H1 (cell line): Measurements from ENCODE around the gene RNASEH2A. TPM values are rescaled to one million over a fixed set of nuclear protein-coding genes. Genes with fewer than 3 reads are reported as not detected.
"Not testable (repeated sequence)": the region's sequence is repeated elsewhere in the genome, so short reads cannot be mapped to it uniquely, and the experiment has no call there.

Source experiments
- CTCF ChIA-PET: fragments of 300-600 bp; sonication (Branson Sonifier 250); formaldehyde crosslinking; loops from one replicate; lab custom pipeline; 2021; ENCODE audit not compliant: partially characterized antibody; lab: Charles Lee
- POLR2A ChIA-PET: fragments of 300-600 bp; sonication (Branson Sonifier 250); formaldehyde crosslinking; loops from one replicate; lab custom pipeline; 2021; ENCODE audit warnings: inconsistent platforms; ENCODE audit not compliant: partially characterized antibody; lab: Charles Lee
- DNase-seq, 2 experiments: peaks; one replicate each; pipeline versions ENCODE4 v3.0.0 to v3.0.0-alpha.2; 2010 to 2022; ENCODE audit warnings: low spot score in 2 of 2, low read depth in 1 of 2, mixed read lengths in 1 of 2
- FAIRE-seq: peaks from 2 replicates; lab custom pipeline; 2011; peaks lifted over from hg19 to GRCh38; lab: Jason Lieb, UNC
- H2AFZ ChIP-seq: 2 replicates; pipeline ENCODE4 v1.8.1; 2012; ENCODE audit warnings: low read length, inconsistent platforms
- H2AK5ac ChIP-seq: 2 replicates; pipeline ENCODE4 v1.6.1; 2013; ENCODE audit warnings: low read depth, low read length
- H2BK120ac ChIP-seq: replicated peaks from 2 replicates; pipeline ENCODE3; 2013; ENCODE audit warnings: low read depth, low read length, inconsistent platforms
- H2BK12ac ChIP-seq: 2 replicates; pipeline ENCODE4 v1.6.1; 2013; ENCODE audit warnings: low read depth, low read length
- H2BK15ac ChIP-seq: 2 replicates; pipeline ENCODE4 v1.6.1; 2013; ENCODE audit warnings: low read length
- H2BK20ac ChIP-seq: 2 replicates; pipeline ENCODE4 v1.6.1; 2013; ENCODE audit warnings: low read length
- H2BK5ac ChIP-seq: 2 replicates; pipeline ENCODE4 v1.6.1; 2013; ENCODE audit warnings: low read depth, low read length
- H3K14ac ChIP-seq: 2 replicates; pipeline ENCODE4 v1.6.1; 2013; ENCODE audit warnings: inconsistent platforms; ENCODE audit not compliant: insufficient read length
- H3K18ac ChIP-seq: 2 replicates; pipeline ENCODE4 v1.6.1; 2013; ENCODE audit warnings: low read length; ENCODE audit errors: extremely low read depth
- H3K23ac ChIP-seq: 2 replicates; pipeline ENCODE4 v1.6.1; 2013; ENCODE audit warnings: inconsistent platforms; ENCODE audit not compliant: insufficient read length
- H3K23me2 ChIP-seq: 2 replicates; pipeline ENCODE4 v1.6.1; 2013; ENCODE audit warnings: low read depth, low read length
- H3K27ac ChIP-seq: 2 replicates; pipeline ENCODE4 v1.6.1; 2011; ENCODE audit warnings: low read depth, low read length, inconsistent platforms
- H3K27me3 ChIP-seq, 4 experiments: replicated peaks in 1 of 4; 1 replicate in 1 of 4; 2 replicates in 3 of 4; pipeline versions ENCODE4 v1.6.1 to v1.8.1; 2011 to 2013; ENCODE audit warnings: low read length in 3 of 4, mild to moderate bottlenecking in 3 of 4, inconsistent platforms in 2 of 4, mixed read lengths in 2 of 4, moderate library complexity in 1 of 4; ENCODE audit not compliant: control insufficient read depth in 3 of 4, insufficient read depth in 3 of 4; ENCODE audit errors: extremely low read depth in 1 of 4
- H3K36me3 ChIP-seq, 4 experiments: 2 replicates each; pipeline versions ENCODE4 v1.6.1 to v1.8.1; 2011 to 2013; ENCODE audit warnings: mild to moderate bottlenecking in 4 of 4, low read length in 3 of 4, moderate library complexity in 2 of 4, control low read depth in 1 of 4, inconsistent platforms in 1 of 4; ENCODE audit not compliant: insufficient read depth in 4 of 4, control insufficient read depth in 2 of 4
- H3K4ac ChIP-seq: replicated peaks from 2 replicates; pipeline ENCODE3; 2013; ENCODE audit warnings: low read length, low read depth, mixed read lengths, inconsistent platforms; ENCODE audit not compliant: insufficient read length
- H3K4me1 ChIP-seq, 4 experiments: replicated peaks in 1 of 4; 1 replicate in 1 of 4; 2 replicates in 3 of 4; pipeline versions ENCODE4 v1.6.1 to v1.8.1; 2011 to 2013; ENCODE audit warnings: low read length in 3 of 4, inconsistent platforms in 2 of 4, mixed read lengths in 1 of 4; ENCODE audit not compliant: insufficient read depth in 4 of 4, control insufficient read depth in 3 of 4
- H3K4me2 ChIP-seq, 2 experiments: 2 replicates each; pipeline versions ENCODE4 v1.6.1 to v1.8.1; 2011 to 2013; ENCODE audit warnings: low read depth in 2 of 2, low read length in 2 of 2, control low read depth in 1 of 2, inconsistent platforms in 1 of 2, mild to moderate bottlenecking in 1 of 2; ENCODE audit not compliant: insufficient read depth in 1 of 2
- H3K4me3 ChIP-seq, 4 experiments: fragments of 200-600, 300-600 bp in 1 of 4; sonication (generic), shearing (Covaris generic), sonication (Bioruptor Twin) in 1 of 4; 2 replicates each; pipeline versions ENCODE4 v1.5.1 to v1.8.1; 2011 to 2016; ENCODE audit warnings: low read length in 4 of 4, low read depth in 3 of 4, control low read depth in 2 of 4, inconsistent platforms in 2 of 4, mild to moderate bottlenecking in 2 of 4, mixed read lengths in 1 of 4, moderate library complexity in 1 of 4; ENCODE audit not compliant: insufficient read depth in 2 of 4; ENCODE audit errors: extremely low read depth in 1 of 4
- H3K56ac ChIP-seq: replicated peaks from 2 replicates; pipeline ENCODE3; 2013; ENCODE audit warnings: low read depth, mild to moderate bottlenecking, mixed read lengths, low read length, inconsistent platforms; ENCODE audit not compliant: insufficient read length
- H3K79me1 ChIP-seq: 2 replicates; pipeline ENCODE4 v1.6.1; 2013; ENCODE audit warnings: low read depth, low read length, control low read depth
- H3K79me2 ChIP-seq, 2 experiments: 2 replicates each; pipeline versions ENCODE4 v1.6.1 to v1.8.1; 2012 to 2013; ENCODE audit warnings: low read length in 2 of 2, mild to moderate bottlenecking in 2 of 2, inconsistent platforms in 1 of 2; ENCODE audit not compliant: insufficient read depth in 2 of 2, control insufficient read depth in 1 of 2
- H3K9ac ChIP-seq, 4 experiments: replicated peaks in 1 of 4; 1 replicate in 1 of 4; 2 replicates in 3 of 4; pipeline versions ENCODE4 v1.6.1 to v1.8.1; 2011 to 2013; ENCODE audit warnings: low read depth in 3 of 4, low read length in 3 of 4, control low read depth in 2 of 4, mild to moderate bottlenecking in 2 of 4, moderate library complexity in 2 of 4, inconsistent platforms in 1 of 4; ENCODE audit errors: extremely low read depth in 1 of 4
- H3K9me3 ChIP-seq, 2 experiments: 2 replicates each; pipeline versions ENCODE4 v1.6.1 to v1.8.1; 2012 to 2013; ENCODE audit warnings: mild to moderate bottlenecking in 2 of 2, moderate library complexity in 2 of 2, control low read depth in 1 of 2, inconsistent platforms in 1 of 2, low read depth in 1 of 2, low read length in 1 of 2, mixed read lengths in 1 of 2; ENCODE audit not compliant: insufficient read depth in 2 of 2
- H4K20me1 ChIP-seq, 2 experiments: replicated peaks in 1 of 2; 2 replicates each; pipeline versions ENCODE3 to v1.8.1; 2011 to 2013; ENCODE audit warnings: inconsistent platforms in 2 of 2, low read length in 2 of 2, mild to moderate bottlenecking in 1 of 2; ENCODE audit not compliant: insufficient read depth in 2 of 2, control insufficient read depth in 1 of 2
- H4K5ac ChIP-seq: 2 replicates; pipeline ENCODE4 v1.6.1; 2013; ENCODE audit warnings: low read length, low read depth, mixed read lengths, inconsistent platforms; ENCODE audit not compliant: insufficient read length
- H4K8ac ChIP-seq: 2 replicates; pipeline ENCODE4 v1.8.0; 2013; ENCODE audit warnings: mild to moderate bottlenecking, moderate library complexity, low read length, inconsistent platforms; ENCODE audit not compliant: insufficient read depth; ENCODE audit errors: extremely low read depth
- H4K91ac ChIP-seq: replicated peaks from 2 replicates; pipeline ENCODE3; 2013; ENCODE audit warnings: low read length, mixed read lengths, inconsistent platforms; ENCODE audit not compliant: insufficient read length
- CTBP2 ChIP-seq: IDR thresholded peaks from 2 replicates; pipeline ENCODE4 v1.7.0; 2011; ENCODE audit warnings: borderline replicate concordance, mild to moderate bottlenecking, moderate library complexity, mixed read lengths, low read length; ENCODE audit not compliant: insufficient read depth, insufficient read length
- EGR1 ChIP-seq: IDR thresholded peaks from 2 replicates; pipeline ENCODE4 v1.6.1; 2011; ENCODE audit warnings: low read depth, low read length, borderline replicate concordance
- JUN ChIP-seq: IDR thresholded peaks from 2 replicates; pipeline ENCODE4 v1.6.1; 2011; ENCODE audit warnings: low read depth, mild to moderate bottlenecking, improper control_type of control experiment, low read length
- RAD21 ChIP-seq, 2 experiments: IDR thresholded peaks in 1 of 2; conservative IDR thresholded peaks in 1 of 2; 2 replicates each; pipeline ENCODE4 v1.6.1; 2011; ENCODE audit warnings: low read depth in 2 of 2, low read length in 2 of 2, improper control_type of control experiment in 1 of 2, inconsistent platforms in 1 of 2, mild to moderate bottlenecking in 1 of 2, moderate library complexity in 1 of 2
- RBBP5 ChIP-seq: IDR thresholded peaks from 2 replicates; pipeline ENCODE4 v1.7.1; 2012; ENCODE audit warnings: low read depth, mild to moderate bottlenecking, inconsistent platforms, low read length, moderate library complexity, borderline replicate concordance
- SIRT6 ChIP-seq: IDR thresholded peaks from one replicate; pipeline ENCODE4 v1.7.1; 2012; ENCODE audit warnings: low read length, inconsistent platforms
- SP4 ChIP-seq: IDR thresholded peaks from 2 replicates; pipeline ENCODE4 v1.6.1; 2012; ENCODE audit warnings: low read length, inconsistent platforms
- WGBS, 2 experiments: shearing (Covaris generic) in 1 of 2; methylation state at CpG; one replicate each; pipeline versions ENCODE4 v1.1.6 to v1.1.7; 2013 to 2015; ENCODE audit warnings: low lambda C conversion rate in 2 of 2, mixed read lengths in 2 of 2, inconsistent platforms in 1 of 2, low coverage in 1 of 2, missing lambda C conversion rate in 1 of 2; ENCODE audit not compliant: insufficient replicate concordance in 2 of 2, insufficient coverage in 1 of 2, insufficient read length in 1 of 2; ENCODE audit errors: extremely low coverage in 1 of 2, missing lambda C conversion rate in 1 of 2; 5-methylcytosine and 5-hydroxymethylcytosine counted together
- polyA plus RNA-seq, 7 experiments: library from polyadenylated mRNA; depleted of rRNA in 3 of 7; stranded (reverse) in 5 of 7; unstranded in 2 of 7; fragments of >200 nt in 5 of 7; fragments of 200-250 nt in 2 of 7; gene quantifications; 1 replicate in 5 of 7; 2 replicates in 1 of 7; 4 replicates in 1 of 7; pipeline versions ENCODE4 v1.2.1 to v1.2.3, GENCODE V29; 2011 to 2013; ENCODE audit warnings: missing spikeins in 2 of 7, mixed read lengths in 2 of 7
- total RNA-seq: library from RNA; stranded (reverse); fragmentation: NEBNext Ultra II Directional; extraction: Animal tissue kit (Norgen Biotek cat#: 25700); gene quantifications from 2 replicates; pipeline ENCODE4 v1.2.1, GENCODE V29; 2021

Gene RNASEH2A
- total and polyA plus RNA-seq, 2 of the 8 experiments (the other 6 are each of a cell fraction or from before 2014, with no cell fraction given) = 67.5 to 120 TPM

DNA sequence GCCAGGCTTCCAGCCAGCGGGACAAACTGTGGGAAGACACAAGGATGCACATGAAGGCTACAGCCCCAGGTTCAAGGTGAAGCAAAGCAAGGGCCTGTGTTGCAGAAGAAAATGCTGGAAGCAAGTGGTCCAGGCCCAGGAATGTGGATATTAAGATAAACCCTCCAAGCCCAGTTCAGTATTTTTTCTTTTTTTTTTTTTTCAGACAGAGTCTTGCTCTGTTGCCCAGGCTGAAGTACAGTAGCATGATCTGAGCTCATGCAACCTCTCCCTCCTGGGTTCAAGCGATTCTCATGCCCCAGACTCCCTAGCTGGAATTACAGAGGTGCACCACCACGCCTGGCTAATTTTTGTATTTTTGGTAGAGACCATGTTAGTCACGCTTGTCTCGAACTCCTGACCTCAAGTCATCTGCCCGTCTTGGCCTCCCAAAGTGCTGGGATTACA, 9.2 kb upstream of the RNASEH2A start (continued):
- TF ChIP-seq SIRT6 = no peak
- no peak for TF ChIP-seq EGR1
- TF ChIP-seq RAD21 (IDR thresholded peaks at IDR 0.05 in 1 of 2, conservative IDR thresholded peaks at IDR 0.05 in 1 of 2; ENCODE audit: low read depth in 2 of 2, low read length in 2 of 2) = no peak
- no peak for TF ChIP-seq JUN
- no peak for TF ChIP-seq RBBP5
- no peak for TF ChIP-seq CTBP2
- TF ChIP-seq SP4 = no peak

DNA sequence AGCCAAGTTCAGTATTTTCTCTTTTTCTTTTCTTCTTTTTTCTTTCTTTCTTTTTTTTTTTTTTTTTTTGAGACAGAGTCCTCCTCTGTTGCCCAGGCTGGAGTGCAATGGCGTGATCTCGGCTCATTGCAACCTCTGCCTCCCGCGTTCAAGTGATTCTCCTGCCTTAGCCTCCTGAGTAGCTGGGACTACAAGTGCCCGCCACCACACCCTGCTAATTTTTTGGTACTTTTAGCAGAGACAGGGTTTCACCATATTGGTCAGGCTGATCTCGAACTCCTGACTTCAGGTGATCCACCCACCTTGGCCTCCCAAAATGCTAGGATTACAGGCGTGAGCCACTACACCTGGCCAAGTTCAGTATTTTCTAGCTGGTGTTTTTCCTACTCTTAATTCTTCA, 8.8 kb upstream of the RNASEH2A start:
- not testable (repeated sequence) for H3K9ac ChIP-seq, H4K8ac ChIP-seq, H2BK15ac ChIP-seq, H2BK12ac ChIP-seq, H3K9me3 ChIP-seq, H3K23ac ChIP-seq, H4K5ac ChIP-seq, H3K79me1 ChIP-seq, H2AFZ ChIP-seq, DNase-seq, H2AK5ac ChIP-seq, H2BK120ac ChIP-seq, FAIRE-seq, H4K91ac ChIP-seq, H3K27me3 ChIP-seq, H3K56ac ChIP-seq, H3K18ac ChIP-seq, H2BK20ac ChIP-seq, H3K4ac ChIP-seq, H3K27ac ChIP-seq, H3K4me3 ChIP-seq, H2BK5ac ChIP-seq, H3K4me2 ChIP-seq, H4K20me1 ChIP-seq, H3K14ac ChIP-seq
- Histone ChIP-seq H3K4me1 (peaks cover 5 to 25% (median 15%) of the 10 kb centered on the region in 4 experiments), H3K79me2 (peaks cover 0 to 12% of the 10 kb centered on the region in 2 experiments; a peak in 2 of 4 replicates), H3K36me3 (peaks cover 8 to 19% (median 14%) of the 10 kb centered on the region in 4 experiments; a peak in 7 of 8 replicates), H3K23me2 (peaks cover 22% of the 10 kb centered on the region)
- CTCF ChIA-PET = interaction anchor here (0.7 to 17.9 kb wide), 6 partner anchors 18 to 243 kb away, joined by 3 to 288 read pairs (median 34); no protein-coding TSS in a partner anchor
- WGBS, 2 experiments = 94% methylated on average over 3 of the region's 7 CpGs; no CpG with 5 or more reads in 1 of the 2 experiments
- POLR2A ChIA-PET = interaction anchor here (0.6 to 15.2 kb wide), 9 partner anchors 16 to 1991 kb away, joined by 3 to 317 read pairs (median 3); partner anchors contain the start of gene HOOK2
